Progenitor cell of endocrine pancreas (in vitro differentiated cells): ENCODE data around the gene MRPL21. TPM values are rescaled to one million over a fixed set of nuclear protein-coding genes. Genes with fewer than 3 reads are reported as not detected.

Source experiments
- DNase-seq: peaks from one replicate; pipeline ENCODE4 v3.0.0; 2021; ENCODE audit warnings: low spot score; ENCODE audit not compliant: unreplicated experiment
- H3K27ac Mint-ChIP-seq: 2 replicates; pipeline ENCODE4 v1.8.0; 2021; ENCODE audit warnings: mild to moderate bottlenecking, moderate library complexity, mixed read lengths
- H3K27me3 Mint-ChIP-seq: 2 replicates; pipeline ENCODE4 v1.8.0; 2021; ENCODE audit warnings: mixed read lengths
- H3K36me3 Mint-ChIP-seq: 2 replicates; pipeline ENCODE4 v1.8.0; 2022; ENCODE audit warnings: mixed read lengths; ENCODE audit not compliant: insufficient read depth
- H3K4me1 Mint-ChIP-seq: 2 replicates; pipeline ENCODE4 v1.8.0; 2021; ENCODE audit warnings: low read depth, mixed read lengths
- H3K4me3 Mint-ChIP-seq: 2 replicates; pipeline ENCODE4 v1.8.0; 2021; ENCODE audit warnings: low read depth, mild to moderate bottlenecking, moderate library complexity, mixed read lengths
- H3K9me3 Mint-ChIP-seq: 2 replicates; pipeline ENCODE4 v1.8.0; 2021; ENCODE audit warnings: low read depth, mixed read lengths
- CTCF ChIP-seq: fragments of 200-600 bp; sonication (generic); IDR thresholded peaks from one replicate; pipeline ENCODE4 v1.5.0; 2021; ENCODE audit warnings: antibody characterized with exemption, mild to moderate bottlenecking; ENCODE audit not compliant: unreplicated experiment
- total RNA-seq: library from RNA; stranded (reverse); gene quantifications from 2 replicates; pipeline ENCODE4 v1.2.1, GENCODE V29; 2021

The MRPL21 gene
- total RNA-seq, 1 donor from 2014 or later: 54.0 TPM

DNA sequence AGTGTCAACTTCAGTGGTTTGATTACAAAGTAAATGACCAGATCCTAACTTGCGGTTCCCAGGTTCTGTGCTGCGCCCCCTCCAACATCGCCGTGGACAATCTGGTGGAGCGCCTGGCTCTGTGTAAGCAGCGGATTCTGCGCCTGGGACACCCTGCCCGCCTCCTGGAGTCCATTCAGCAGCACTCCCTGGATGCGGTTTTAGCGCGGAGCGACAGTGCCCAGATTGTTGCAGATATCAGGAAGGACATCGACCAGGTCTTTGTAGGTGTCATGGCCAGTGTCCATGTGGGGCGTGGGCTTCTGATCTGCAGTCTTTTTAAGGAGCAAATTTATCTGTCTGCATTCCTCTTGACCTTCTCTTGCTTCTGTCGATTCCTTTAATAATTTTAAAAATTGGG, 11.1 kb upstream of the MRPL21 start:
- no peak for TF ChIP-seq CTCF
- Mint-ChIP-seq H3K27ac (no peak overlapping the region), H3K27me3 (no peaks in the 10 kb centered on the region), H3K4me3 (no peak overlapping the region), H3K9me3 (no peaks in the 10 kb centered on the region), H3K36me3 (peaks cover 30% of the 10 kb centered on the region), H3K4me1 (no peaks in the 10 kb centered on the region)
- DNase-seq: no peak

DNA sequence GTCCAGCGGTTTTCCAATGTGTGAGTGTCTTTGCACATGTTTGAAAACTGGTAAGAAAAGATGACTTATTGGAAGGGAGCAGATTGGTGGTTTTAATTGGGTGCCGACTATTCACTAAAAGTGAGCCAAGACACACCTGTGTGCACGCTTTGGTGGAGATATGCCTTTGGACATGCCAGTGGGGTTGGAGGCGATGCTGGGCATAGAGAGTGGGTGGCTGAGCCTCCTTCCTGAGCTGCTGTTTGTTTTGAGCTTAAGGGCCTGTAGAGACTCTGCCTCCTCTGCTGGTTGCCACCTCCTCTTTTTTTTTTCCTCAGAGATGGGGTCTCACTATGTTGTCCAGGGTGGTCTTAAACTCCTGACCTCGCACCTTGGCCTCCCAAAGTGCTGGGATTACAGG, 9.6 kb upstream of the MRPL21 start:
- H3K4me1 Mint-ChIP-seq: no peaks in the 10 kb centered on the region
- peaks cover 27% of the 10 kb centered on the region for H3K36me3 Mint-ChIP-seq
- H3K4me3 Mint-ChIP-seq: no peak overlapping the region
- no peaks in the 10 kb centered on the region for H3K9me3 Mint-ChIP-seq
- no peak overlapping the region for H3K27ac Mint-ChIP-seq
- DNase-seq: no peak
- H3K27me3 Mint-ChIP-seq: no peaks in the 10 kb centered on the region
- no peak for TF ChIP-seq CTCF

DNA sequence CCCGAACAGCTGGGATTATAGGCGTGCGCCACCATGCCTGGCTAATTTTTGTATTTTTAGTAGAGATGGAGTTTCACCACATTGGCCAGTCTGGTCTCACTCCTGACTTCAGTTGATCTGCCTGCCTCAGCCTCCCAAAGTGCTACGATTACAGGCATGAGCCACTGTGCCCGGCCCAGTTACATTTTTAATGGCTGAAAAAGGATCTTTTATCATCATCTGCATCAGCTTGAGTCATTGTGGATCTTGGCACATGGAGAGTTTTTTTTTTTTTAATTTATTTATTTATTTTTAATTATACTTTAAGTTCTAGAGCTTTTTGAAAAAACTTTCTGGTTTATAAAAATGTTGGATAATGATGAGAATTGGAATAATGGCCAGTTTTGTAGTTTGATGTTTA, 8.6 kb upstream of the MRPL21 start:
- H3K4me1 Mint-ChIP-seq: no peaks in the 10 kb centered on the region
- no peak for DNase-seq
- no peak overlapping the region for H3K4me3 Mint-ChIP-seq
- no peaks in the 10 kb centered on the region for H3K9me3 Mint-ChIP-seq
- no peak overlapping the region for H3K27ac Mint-ChIP-seq
- H3K27me3 Mint-ChIP-seq: no peaks in the 10 kb centered on the region
- TF ChIP-seq CTCF: no peak
- peaks cover 27% of the 10 kb centered on the region for H3K36me3 Mint-ChIP-seq

- no peak for DNase-seq
- Mint-ChIP-seq H3K36me3 (peaks cover 27% of the 10 kb centered on the region), H3K4me3 (no peak overlapping the region), H3K27ac (no peak overlapping the region), H3K4me1 (no peaks in the 10 kb centered on the region), H3K27me3 (no peaks in the 10 kb centered on the region), H3K9me3 (no peaks in the 10 kb centered on the region)
- no peak for TF ChIP-seq CTCF
Measured at GRCh38 chr11:68911731-68912130, 8.1 kb upstream of the MRPL21 start.

DNA sequence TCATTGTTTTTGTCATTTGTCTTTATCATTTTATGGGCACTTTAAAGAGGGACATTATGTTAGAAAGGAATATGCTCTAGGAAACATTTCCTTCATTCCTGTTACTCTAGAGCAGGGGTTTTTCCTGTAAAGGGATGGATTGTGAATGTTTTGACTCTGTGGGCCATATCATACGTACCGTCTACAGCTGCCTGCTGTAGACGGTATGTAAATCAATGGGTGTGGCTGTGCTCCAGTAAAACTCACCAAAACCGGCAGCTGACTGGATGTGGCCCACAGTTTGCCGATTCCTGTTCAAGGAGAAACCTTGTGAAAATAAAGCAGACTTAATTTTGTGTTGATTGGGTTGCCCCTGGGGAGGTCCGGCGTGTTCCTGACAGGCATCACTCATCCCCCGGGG, 7.3 kb upstream of the MRPL21 start:
- H3K27ac Mint-ChIP-seq: no peak overlapping the region
- H3K27me3 Mint-ChIP-seq: no peaks in the 10 kb centered on the region
- no peak overlapping the region for H3K4me3 Mint-ChIP-seq
- peaks cover 21% of the 10 kb centered on the region for H3K36me3 Mint-ChIP-seq
- no peaks in the 10 kb centered on the region for H3K9me3 Mint-ChIP-seq
- no peaks in the 10 kb centered on the region for H3K4me1 Mint-ChIP-seq
- no peak for TF ChIP-seq CTCF
- DNase-seq: no peak
